HG02610 (cell line): ENCODE results near the gene GFI1B.

Source experiments
- ATAC-seq: cut with Tn5 transposase; IDR thresholded peaks from one replicate; pipeline ENCODE4 v1.9.1; 2021; ENCODE audit warnings: mild to moderate bottlenecking, moderate library complexity; ENCODE audit not compliant: unreplicated experiment

GFI1B gene

GRCh38 chr9:132978451-132979131, at the start of gene GFI1B:
Gene GFI1B, plus strand, starts transcription at chr9:132978694. Its CDS starts 7,985 bp downstream, at chr9:132986679.
- ATAC-seq: no peak

GRCh38 chr9:132931178-132931735, 47.2 kb upstream of the GFI1B start:
- ATAC-seq: no peak

- ATAC-seq: no peak
Measured at GRCh38 chr9:132935026-132935425, 43.5 kb upstream of the GFI1B start.

GRCh38 chr9:132937463-132937901, 41.0 kb upstream of the GFI1B start:
- no peak for ATAC-seq

GRCh38 chr9:132939169-132939568, 39.3 kb upstream of the GFI1B start:
- no peak for ATAC-seq

- ATAC-seq: no peak
Measured at GRCh38 chr9:132942541-132943182, 35.8 kb upstream of the GFI1B start.

GRCh38 chr9:132943651-132944293, 34.7 kb upstream of the GFI1B start:
- no peak for ATAC-seq

GRCh38 chr9:132944294-132945185, 34.0 kb upstream of the GFI1B start, which contains the start of gene TSC1:
Gene TSC1, minus strand, starts transcription at chr9:132944616. Its CDS starts 15,744 bp downstream, at chr9:132928872.
- peak; percentile 68 for ATAC-seq

- ATAC-seq: no peak
Measured at GRCh38 chr9:132945186-132946130, 33.0 kb upstream of the GFI1B start.

- no peak for ATAC-seq
Measured at GRCh38 chr9:132946211-132946610, 32.3 kb upstream of the GFI1B start.

GRCh38 chr9:132946631-132947295, 31.7 kb upstream of the GFI1B start:
- ATAC-seq: no peak

- no peak for ATAC-seq
Measured at GRCh38 chr9:132947756-132948155, 30.7 kb upstream of the GFI1B start.

GRCh38 chr9:132948482-132949050, 29.9 kb upstream of the GFI1B start:
- no peak for ATAC-seq

- ATAC-seq: no peak
Measured at GRCh38 chr9:132949709-132950108, 28.8 kb upstream of the GFI1B start.

GRCh38 chr9:132955123-132955522, 23.4 kb upstream of the GFI1B start:
- no peak for ATAC-seq

- ATAC-seq: no peak
Measured at GRCh38 chr9:132955768-132956167, 22.7 kb upstream of the GFI1B start.

- ATAC-seq: no peak
Measured at GRCh38 chr9:132957805-132958204, 20.7 kb upstream of the GFI1B start.

GRCh38 chr9:132961002-132961401, 17.5 kb upstream of the GFI1B start:
- ATAC-seq: no peak

GRCh38 chr9:132965478-132965877, 13.0 kb upstream of the GFI1B start:
- no peak for ATAC-seq
